Testis (tissue), 3 donors: ENCODE measurements around the gene INPP5B. TPM values are rescaled to one million over a fixed set of nuclear protein-coding genes. Genes with fewer than 3 reads are reported as not detected.
"Not testable (repeated sequence)": the region's sequence is repeated elsewhere in the genome, so short reads cannot be mapped to it uniquely, and the experiment has no call there.

Experiments
- DNase-seq: peaks from one replicate; pipeline ENCODE4 v3.0.0-alpha.2; 2019
- H3K27ac ChIP-seq, 2 donors: fragments of 200-600 bp; sonication (generic); one replicate each; pipeline ENCODE4 v1.5.1; 2019
- H3K27me3 ChIP-seq: fragments of 200-600 bp; sonication (generic); one replicate; pipeline ENCODE4 v1.5.1; 2019
- H3K36me3 ChIP-seq: fragments of 200-600 bp; sonication (generic); one replicate; pipeline ENCODE4 v1.5.1; 2017; ENCODE audit warnings: low read depth; ENCODE audit errors: missing control alignments
- H3K4me1 ChIP-seq: fragments of 200-600 bp; sonication (generic); one replicate; pipeline ENCODE4 v1.5.1; 2019
- H3K4me3 ChIP-seq, 2 donors: fragments of 200-600 bp; sonication (generic); one replicate each; pipeline ENCODE4 v1.5.1; 2017 to 2019
- H3K9me3 ChIP-seq: fragments of 200-600 bp; sonication (generic); one replicate; pipeline ENCODE4 v1.5.1; 2017
- CTCF ChIP-seq, 3 experiments: fragments of 450-650 bp in 2 of 3; fragments of 200-600 bp in 1 of 3; sonication (generic) in 1 of 3; IDR thresholded peaks; one replicate each; pipeline ENCODE4 v1.5.1; 2016 to 2019; ENCODE audit warnings: antibody characterized with exemption in 3 of 3, mild to moderate bottlenecking in 2 of 3, moderate library complexity in 1 of 3
- POLR2A ChIP-seq: fragments of 450-650 bp; IDR thresholded peaks from one replicate; pipeline ENCODE4 v1.6.1; 2017; ENCODE audit warnings: antibody characterized with exemption, mild to moderate bottlenecking, moderate library complexity
- WGBS, 2 donors: methylation state at CpG; one replicate each; pipeline ENCODE4 v1.1.5; 2018; 5-methylcytosine and 5-hydroxymethylcytosine counted together
- intact Hi-C: fragments of 100-400 bp; cut with DNase I; formaldehyde crosslinking; loops from one replicate; pipeline ENCODE4 v1.15.1; 2023; ENCODE audit warnings: low total_unique reads
- polyA plus RNA-seq: library from polyadenylated mRNA; stranded (reverse); fragments of 350-450 nt; fragmentation: Illumina TruSeq; extraction: RNeasy Lipid Tissue Mini Kit (QIAGEN cat#74804); gene quantifications from one replicate; pipeline ENCODE4 v1.2.3, GENCODE V29; 2014; ENCODE audit warnings: low read depth, low replicate concordance; ENCODE audit not compliant: insufficient read depth
- total RNA-seq, 2 donors: library from RNA; depleted of rRNA; stranded (reverse); fragments of >200 nt; gene quantifications; one replicate each; pipeline ENCODE4 v1.2.3, GENCODE V29; 2016

The INPP5B gene
- total and polyA plus RNA-seq, 3 donors from 2014 or later, result 15.3 to 31.6 (median 24.1) TPM

DNA sequence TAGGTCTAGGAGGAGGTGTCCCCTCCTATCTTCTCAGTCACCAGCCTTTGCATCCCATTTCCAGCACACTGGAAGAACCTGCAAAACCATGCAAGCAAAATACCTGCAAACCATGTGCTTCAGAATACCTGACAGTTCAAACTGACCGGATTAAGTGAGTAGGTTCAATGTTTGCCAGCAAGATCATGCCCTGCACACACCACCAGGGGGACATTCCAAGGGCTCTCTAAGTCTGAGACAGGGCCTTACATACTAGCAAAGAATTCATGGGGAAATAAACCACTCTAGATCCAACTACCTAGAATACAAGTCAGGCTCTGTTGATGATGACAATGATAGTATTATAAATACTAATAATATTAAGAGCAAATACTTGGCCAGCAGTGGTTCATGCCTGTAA lies 27.6 kb downstream of the INPP5B start:
- no peak for DNase-seq
- H3K27me3 ChIP-seq, result no peaks in the 10 kb centered on the region
- no peaks in the 10 kb centered on the region for H3K36me3 ChIP-seq
- 67 to 83% methylated on average over 1 of the region's 1 CpG for WGBS, 2 donors
- no peaks in the 10 kb centered on the region for H3K9me3 ChIP-seq
- H3K4me3 ChIP-seq, result no peak overlapping the region
- intact Hi-C loops, result no loop called here
- peaks cover 10% of the 10 kb centered on the region for H3K4me1 ChIP-seq
- no peak overlapping the region for H3K27ac ChIP-seq
- no peak for TF ChIP-seq POLR2A
- peak in 2 of 3 experiments; percentile 21 to 31 for TF ChIP-seq CTCF (IDR thresholded peaks at IDR 0.05)

DNA sequence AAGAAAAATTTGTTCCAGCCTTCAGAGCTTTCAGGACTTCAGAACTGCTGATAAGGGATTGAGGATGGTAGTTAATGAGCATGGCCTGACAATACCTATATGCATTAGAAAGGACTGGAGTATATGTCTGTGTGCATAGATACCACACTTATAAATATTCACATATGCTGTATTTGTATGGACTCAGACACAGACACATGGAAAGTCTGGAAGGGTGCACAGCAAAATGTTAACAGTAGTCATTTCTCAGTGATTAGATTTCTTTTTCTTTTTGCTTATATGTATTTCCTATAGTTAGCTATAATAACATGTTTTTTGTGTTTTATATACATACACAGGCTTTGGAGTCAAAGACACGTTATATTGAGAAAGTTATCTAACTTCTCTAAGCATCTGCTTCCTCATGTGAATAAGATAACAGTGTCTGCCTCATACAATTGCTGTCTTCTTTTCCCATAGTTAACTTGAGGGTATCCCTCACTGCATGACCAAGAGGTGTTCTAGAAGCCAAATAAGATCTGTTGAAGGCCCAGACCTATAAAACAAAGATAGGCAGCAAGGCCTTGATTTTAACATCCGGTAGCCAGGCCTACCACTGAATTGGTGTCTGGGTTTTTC lies 31.3 kb downstream of the INPP5B start:
- Histone ChIP-seq H3K36me3 (no peaks in the 10 kb centered on the region), H3K4me3 (no peak overlapping the region), H3K4me1 (peaks cover 10% of the 10 kb centered on the region), H3K9me3 (no peaks in the 10 kb centered on the region), H3K27ac (no peak overlapping the region), H3K27me3 (no peaks in the 10 kb centered on the region)
- no peak for DNase-seq
- whole genome bisulfite sequencing, 2 donors, result 66 to 80% methylated on average over 2 of the region's 2 CpGs
- intact Hi-C loops, result no loop called here
- TF ChIP-seq POLR2A, result no peak
- no peak for TF ChIP-seq CTCF (IDR thresholded peaks at IDR 0.05)

GRCh38 chr1:37914719-37915475 lies 32.0 kb downstream of the INPP5B start:
- DNase-seq, result no peak
- H3K36me3 ChIP-seq, result no peaks in the 10 kb centered on the region
- no peaks in the 10 kb centered on the region for H3K27me3 ChIP-seq
- peaks cover 10% of the 10 kb centered on the region for H3K4me1 ChIP-seq
- intact Hi-C loops, result no loop called here
- H3K4me3 ChIP-seq, result no peak overlapping the region
- no peak for TF ChIP-seq CTCF (IDR thresholded peaks at IDR 0.05)
- TF ChIP-seq POLR2A, result no peak
- no peak overlapping the region for H3K27ac ChIP-seq
- WGBS, 2 donors, result 68 to 73% methylated on average over 4 of the region's 4 CpGs
- H3K9me3 ChIP-seq, result no peaks in the 10 kb centered on the region

DNA sequence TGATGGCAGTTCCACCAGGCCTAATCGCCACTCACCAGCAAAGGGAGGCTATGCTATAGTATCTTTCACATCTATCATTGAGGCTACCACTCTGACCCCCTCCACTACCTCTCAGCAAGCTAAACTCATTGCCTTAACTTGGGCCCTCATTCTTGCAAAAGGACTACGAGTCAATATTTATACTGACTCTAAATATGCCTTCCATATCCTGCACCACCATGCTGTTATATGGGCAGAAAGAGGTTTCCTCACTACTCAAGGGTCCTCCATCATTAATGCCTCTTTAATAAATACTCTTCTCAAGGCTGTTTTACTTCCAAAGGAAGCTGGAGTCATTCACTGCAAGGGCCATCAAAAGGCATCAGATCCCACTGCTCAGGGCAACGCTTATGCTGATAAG lies 35.4 kb downstream of the INPP5B start:
- H3K4me3 ChIP-seq, H3K9me3 ChIP-seq, H3K36me3 ChIP-seq, H3K27ac ChIP-seq, DNase-seq, H3K27me3 ChIP-seq, H3K4me1 ChIP-seq, intact Hi-C loops: not testable (repeated sequence)
- WGBS, 2 donors, result 92 to 98% methylated on average over 3 of the region's 3 CpGs

DNA sequence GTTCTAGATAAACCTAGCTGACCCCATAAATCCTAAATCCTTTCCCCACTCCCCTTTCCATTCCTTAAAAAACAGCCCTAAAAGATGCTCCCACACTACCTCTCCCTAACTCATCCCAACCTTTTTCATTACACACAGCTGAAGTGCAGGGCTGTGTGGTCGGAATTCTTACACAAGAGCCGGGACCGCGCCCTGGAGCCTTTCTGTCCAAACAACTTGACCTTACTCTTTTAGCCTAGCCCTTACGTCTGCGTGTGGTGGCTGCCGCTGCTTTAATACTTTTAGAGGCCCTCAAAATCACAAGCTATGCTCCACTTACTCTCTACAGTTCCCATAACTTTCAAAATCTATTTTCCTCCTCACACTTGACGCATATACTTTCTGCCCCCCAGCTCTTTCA lies 36.0 kb downstream of the INPP5B start:
- WGBS, 2 donors, result 95 to 97% methylated on average over 8 of the region's 8 CpGs

GRCh38 chr1:37908531-37908930 lies 38.3 kb downstream of the INPP5B start:
- H3K27me3 ChIP-seq, H3K4me3 ChIP-seq, H3K4me1 ChIP-seq, DNase-seq, intact Hi-C loops, H3K9me3 ChIP-seq, H3K27ac ChIP-seq, H3K36me3 ChIP-seq: not testable (repeated sequence)
- WGBS, 2 donors, result 93 to 96% methylated on average over 10 of the region's 10 CpGs

More for the DNA sequence above, 36.0 kb downstream of the INPP5B start:
- H3K27ac ChIP-seq, DNase-seq, H3K4me3 ChIP-seq, H3K4me1 ChIP-seq, H3K27me3 ChIP-seq, H3K9me3 ChIP-seq, intact Hi-C loops, H3K36me3 ChIP-seq: not testable (repeated sequence)

DNA sequence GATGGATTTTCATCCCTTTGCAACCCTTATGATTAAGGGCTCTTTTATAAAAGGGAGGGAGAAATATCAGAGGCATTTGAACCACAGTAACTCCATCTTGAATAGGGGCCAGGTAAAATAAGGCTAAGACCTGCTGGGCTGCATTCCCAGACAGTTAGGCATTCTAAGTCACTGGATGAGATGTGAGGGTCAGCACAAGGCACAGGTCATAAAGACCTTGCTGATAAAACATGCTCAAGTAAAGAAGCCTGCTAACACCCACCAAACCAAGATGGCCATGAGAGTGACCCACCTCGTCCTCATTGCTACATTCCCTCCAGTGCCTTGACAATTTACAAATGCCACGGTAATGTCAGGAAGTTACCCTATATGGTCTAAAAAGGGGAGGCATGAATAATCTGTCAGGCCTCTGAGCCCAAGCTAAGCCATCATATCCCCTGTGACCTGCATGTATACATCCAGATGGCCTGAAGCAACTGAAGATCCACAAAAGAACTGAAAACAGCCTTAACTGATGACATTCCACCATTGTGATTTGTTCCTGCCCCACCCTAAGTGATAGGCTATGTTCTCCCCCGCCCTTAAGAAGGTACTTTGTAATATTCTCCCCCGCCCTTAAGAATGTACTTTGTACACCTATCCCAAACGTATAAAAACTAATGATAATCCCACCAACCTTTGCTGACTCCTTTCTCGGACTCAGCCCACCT lies 39.3 kb downstream of the INPP5B start:
- H3K36me3 ChIP-seq, H3K9me3 ChIP-seq, H3K27me3 ChIP-seq, H3K27ac ChIP-seq, H3K4me3 ChIP-seq, H3K4me1 ChIP-seq, DNase-seq, intact Hi-C loops: not testable (repeated sequence)
- 89 to 92% methylated on average over 6 of the region's 6 CpGs for WGBS, 2 donors

DNA sequence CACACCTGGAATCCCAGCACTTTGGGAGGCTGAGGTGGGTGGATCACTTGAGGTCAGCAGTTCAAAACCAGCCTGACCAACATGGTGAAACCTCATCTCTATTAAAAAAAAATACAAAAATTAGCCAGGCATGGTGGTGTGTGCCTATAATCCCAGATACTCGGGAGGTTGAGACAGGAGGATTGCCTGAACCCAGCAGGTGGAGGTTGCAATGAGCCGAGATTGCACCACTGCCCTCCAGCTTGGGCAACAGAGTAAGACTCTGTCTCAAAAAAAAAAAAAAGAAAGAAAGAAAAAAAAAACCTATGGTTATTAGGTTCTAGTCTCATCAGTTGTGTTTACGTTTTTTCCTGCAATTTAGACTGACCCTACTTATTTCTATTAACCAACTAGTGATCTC lies 40.3 kb downstream of the INPP5B start:
- DNase-seq, H3K27ac ChIP-seq, intact Hi-C loops, H3K9me3 ChIP-seq, H3K36me3 ChIP-seq, H3K27me3 ChIP-seq, H3K4me3 ChIP-seq, H3K4me1 ChIP-seq: not testable (repeated sequence)
- 92 to 93% methylated on average over 3 of the region's 3 CpGs for WGBS, 2 donors
